Esophagus (tissue), 2 donors: ENCODE results near the gene PARP8. TPM values are rescaled to one million over a fixed set of nuclear protein-coding genes. Genes with fewer than 3 reads are reported as not detected.

ENCODE experiments used
- H3K27ac ChIP-seq, 2 donors: one replicate each; pipeline ENCODE4 v1.5.1; 2013; ENCODE audit warnings: low read depth in 2 of 2, mild to moderate bottlenecking in 2 of 2, inconsistent platforms in 1 of 2, low read length in 1 of 2, moderate library complexity in 1 of 2
- H3K27me3 ChIP-seq, 2 donors: one replicate each; pipeline ENCODE4 v1.6.1; 2013; ENCODE audit warnings: low read length in 2 of 2, control low read depth in 1 of 2, mild to moderate bottlenecking in 1 of 2; ENCODE audit not compliant: insufficient read depth in 2 of 2, control insufficient read depth in 1 of 2
- H3K36me3 ChIP-seq, 2 donors: one replicate each; pipeline ENCODE4 v1.6.1; 2013; ENCODE audit warnings: low read length in 1 of 2; ENCODE audit not compliant: control insufficient read depth in 2 of 2, insufficient read depth in 2 of 2
- H3K4me1 ChIP-seq, 2 donors: one replicate each; pipeline ENCODE4 v1.6.1; 2013; ENCODE audit warnings: low read length in 1 of 2; ENCODE audit not compliant: control insufficient read depth in 2 of 2, insufficient read depth in 2 of 2
- H3K4me3 ChIP-seq, 2 donors: one replicate each; pipeline ENCODE4 v1.5.1; 2013; ENCODE audit warnings: low read length in 2 of 2, mild to moderate bottlenecking in 2 of 2, low read depth in 1 of 2, moderate library complexity in 1 of 2
- H3K9me3 ChIP-seq, 2 donors: one replicate each; pipeline ENCODE4 v1.6.1; 2013; ENCODE audit warnings: mild to moderate bottlenecking in 2 of 2, low read depth in 1 of 2, low read length in 1 of 2, moderate library complexity in 1 of 2; ENCODE audit not compliant: control insufficient read depth in 2 of 2, insufficient read depth in 1 of 2
- WGBS, 2 donors: extraction: QIAGEN DNeasy Blood & Tissue Kit; methylation state at CpG; one replicate each; pipeline ENCODE4 v1.1.7; 2013; 5-methylcytosine and 5-hydroxymethylcytosine counted together
- polyA plus RNA-seq, 2 donors: library from polyadenylated mRNA; stranded (reverse); fragments of 200-250 nt; gene quantifications; one replicate each; pipeline ENCODE4 v1.2.3, GENCODE V29; 2013
- donor health status: healthy with polysubstance abuse.
- donor health status: Bipolar disorder and iron deficiency.

The PARP8 gene
- polyA plus RNA-seq, 2 donors = 4.5 to 5.6 TPM

DNA sequence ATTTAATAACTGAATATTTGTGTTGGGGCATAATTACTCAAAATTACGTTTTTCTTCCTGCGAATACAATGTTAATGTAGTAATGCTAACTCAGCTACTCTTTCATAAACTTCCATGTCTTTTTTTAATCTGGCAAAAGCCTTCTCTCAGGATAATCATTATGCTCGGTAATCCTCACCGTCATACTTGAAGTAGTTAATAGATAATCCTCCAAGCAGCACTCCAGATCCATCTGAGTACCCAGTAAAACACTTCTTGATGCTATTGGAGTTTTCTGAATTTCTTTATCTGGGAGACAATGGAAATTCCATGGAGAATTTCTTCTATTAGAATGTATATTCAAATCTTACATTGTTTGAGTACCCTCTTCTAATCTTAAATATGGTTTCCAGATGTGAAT, 34.3 kb downstream of the PARP8 start:
- H3K4me3 ChIP-seq = no peak overlapping the region
- no peaks in the 10 kb centered on the region for H3K36me3 ChIP-seq
- no peaks in the 10 kb centered on the region for H3K9me3 ChIP-seq
- no peaks in the 10 kb centered on the region for H3K4me1 ChIP-seq
- H3K27ac ChIP-seq = no peak overlapping the region
- WGBS, 2 donors = 92% methylated on average over 4 of the region's 4 CpGs
- H3K27me3 ChIP-seq = no peaks in the 10 kb centered on the region

DNA sequence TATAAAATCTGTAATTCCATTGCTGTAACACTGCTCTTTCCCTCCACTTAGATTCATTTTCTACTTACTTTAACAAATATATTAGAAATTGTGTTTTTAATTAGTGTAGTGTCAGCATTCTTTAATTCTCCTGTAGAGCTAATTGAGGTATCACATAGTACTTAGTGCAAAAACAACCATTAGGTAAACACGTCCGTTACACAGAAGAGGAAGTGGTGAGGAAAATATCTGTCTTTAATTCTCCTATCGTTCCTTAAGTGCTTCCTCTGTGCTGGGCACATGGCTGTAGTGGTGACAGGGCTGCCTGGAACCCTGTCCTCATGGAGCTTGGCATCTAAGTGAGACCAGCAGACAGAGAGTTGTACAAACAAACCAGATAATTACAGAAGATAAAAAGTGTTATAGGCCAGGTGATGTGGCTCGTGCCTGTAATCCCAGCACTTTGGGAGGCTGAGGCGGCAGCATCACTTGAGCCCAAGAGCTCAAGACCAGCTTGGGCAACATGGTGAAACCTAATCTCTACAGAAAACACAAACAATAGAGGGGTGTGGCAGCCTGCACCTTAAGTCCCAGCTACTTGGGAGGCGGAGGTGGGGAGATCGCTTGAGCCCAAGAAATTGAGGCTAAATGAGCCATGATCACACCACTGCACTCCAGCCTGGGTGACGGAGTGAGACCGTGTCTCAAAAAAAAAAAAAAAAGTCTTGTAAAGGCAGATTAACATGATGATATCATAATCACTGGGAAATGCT, 36.4 kb downstream of the PARP8 start:
- H3K4me1 ChIP-seq = no peaks in the 10 kb centered on the region
- H3K27ac ChIP-seq = no peak overlapping the region
- no peaks in the 10 kb centered on the region for H3K36me3 ChIP-seq
- H3K9me3 ChIP-seq = no peaks in the 10 kb centered on the region
- no peak overlapping the region for H3K4me3 ChIP-seq
- 81 to 86% methylated on average over 9 of the region's 9 CpGs for WGBS, 2 donors
- no peaks in the 10 kb centered on the region for H3K27me3 ChIP-seq

DNA sequence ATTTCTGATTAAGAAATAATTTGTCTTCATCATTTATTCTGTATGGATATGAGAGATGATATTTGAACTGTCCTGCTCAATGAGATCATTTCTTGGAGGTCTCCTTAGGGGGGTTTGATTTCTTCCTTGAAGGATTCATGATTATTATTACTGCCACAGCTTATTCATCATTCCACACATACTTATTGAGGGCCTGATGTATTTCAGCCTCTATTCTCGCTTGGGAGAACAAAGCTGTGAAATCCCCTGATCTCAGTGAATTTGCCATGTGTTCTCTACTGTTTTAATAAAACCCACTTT, 36.9 kb downstream of the PARP8 start:
- H3K36me3 ChIP-seq = no peaks in the 10 kb centered on the region
- no peaks in the 10 kb centered on the region for H3K9me3 ChIP-seq
- no peak overlapping the region for H3K27ac ChIP-seq
- WGBS, 2 donors = 92 to 98% methylated on average over 1 of the region's 1 CpG
- no peaks in the 10 kb centered on the region for H3K27me3 ChIP-seq
- H3K4me1 ChIP-seq = no peaks in the 10 kb centered on the region
- no peak overlapping the region for H3K4me3 ChIP-seq

DNA sequence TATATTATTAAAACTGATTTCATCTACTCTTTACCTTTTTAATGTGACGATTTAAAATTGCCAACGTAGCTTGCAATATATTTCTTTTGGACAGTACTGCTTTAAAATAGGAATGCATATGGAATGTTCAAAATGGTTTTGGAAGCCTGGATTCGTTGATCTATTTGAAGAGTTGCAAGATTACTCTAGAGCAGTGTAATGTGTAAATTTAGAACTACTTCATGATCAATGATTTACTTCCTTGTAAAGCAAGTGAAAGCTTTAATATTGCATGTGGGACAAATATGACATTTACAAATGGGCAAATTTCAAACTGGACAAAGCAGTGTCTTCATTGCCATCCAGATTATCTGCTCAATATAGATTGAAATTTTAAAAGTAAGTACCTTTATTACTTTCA, 38.3 kb downstream of the PARP8 start:
- H3K4me1 ChIP-seq = no peaks in the 10 kb centered on the region
- WGBS, 2 donors = 84 to 91% methylated on average over 3 of the region's 3 CpGs

DNA sequence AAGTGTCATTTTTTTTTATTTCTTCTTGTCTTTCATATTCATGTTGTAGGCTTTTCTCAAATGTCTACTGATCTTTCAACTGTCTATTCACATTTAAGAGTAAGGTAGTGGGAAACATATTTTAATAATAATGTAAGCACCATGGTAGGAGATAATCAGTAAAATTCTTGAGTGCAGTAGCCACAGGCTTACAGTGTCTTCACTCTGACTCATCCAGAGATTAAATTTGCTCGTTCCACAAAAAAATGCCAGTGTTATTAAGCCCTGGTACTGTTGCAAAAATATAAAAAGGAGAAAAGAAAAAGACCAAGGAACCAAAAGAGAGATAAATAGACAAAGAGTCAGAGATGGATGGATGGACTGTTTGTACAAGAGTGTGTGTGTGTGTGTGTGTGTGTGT, 43.0 kb downstream of the PARP8 start:
- Histone ChIP-seq H3K4me1 (no peaks in the 10 kb centered on the region), H3K36me3 (no peaks in the 10 kb centered on the region), H3K9me3 (no peaks in the 10 kb centered on the region), H3K27ac (no peak overlapping the region), H3K4me3 (no peak overlapping the region), H3K27me3 (no peaks in the 10 kb centered on the region)
- WGBS, 2 donors = 34 to 50% methylated on average over 1 of the region's 1 CpG

More for the DNA sequence above, 38.3 kb downstream of the PARP8 start:
- no peaks in the 10 kb centered on the region for H3K36me3 ChIP-seq
- H3K4me3 ChIP-seq = no peak overlapping the region
- H3K27me3 ChIP-seq = no peaks in the 10 kb centered on the region
- no peaks in the 10 kb centered on the region for H3K9me3 ChIP-seq
- no peak overlapping the region for H3K27ac ChIP-seq

DNA sequence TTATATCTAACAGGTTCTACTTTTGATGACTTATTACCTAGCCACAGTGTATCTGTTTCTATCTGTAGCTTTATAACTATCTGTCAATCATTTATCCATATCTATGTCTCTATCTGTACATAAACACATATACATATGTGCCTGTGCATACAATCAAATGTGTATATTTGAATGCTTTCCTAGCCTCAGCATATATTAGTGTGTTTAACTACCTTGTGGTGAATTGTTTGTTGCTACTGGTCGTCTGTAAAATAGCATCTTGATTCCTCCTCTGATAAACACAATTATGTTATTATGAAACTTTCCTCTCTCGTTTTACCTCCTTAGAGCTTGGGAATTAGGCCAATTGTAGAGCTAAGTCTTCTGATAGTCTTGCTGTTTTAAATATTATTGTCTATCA, 44.4 kb downstream of the PARP8 start:
- Histone ChIP-seq H3K4me1 (no peaks in the 10 kb centered on the region), H3K27ac (no peak overlapping the region), H3K4me3 (no peak overlapping the region), H3K36me3 (no peaks in the 10 kb centered on the region), H3K9me3 (no peaks in the 10 kb centered on the region), H3K27me3 (no peaks in the 10 kb centered on the region)
- 35 to 42% methylated on average over 2 of the region's 2 CpGs for whole genome bisulfite sequencing, 2 donors

DNA sequence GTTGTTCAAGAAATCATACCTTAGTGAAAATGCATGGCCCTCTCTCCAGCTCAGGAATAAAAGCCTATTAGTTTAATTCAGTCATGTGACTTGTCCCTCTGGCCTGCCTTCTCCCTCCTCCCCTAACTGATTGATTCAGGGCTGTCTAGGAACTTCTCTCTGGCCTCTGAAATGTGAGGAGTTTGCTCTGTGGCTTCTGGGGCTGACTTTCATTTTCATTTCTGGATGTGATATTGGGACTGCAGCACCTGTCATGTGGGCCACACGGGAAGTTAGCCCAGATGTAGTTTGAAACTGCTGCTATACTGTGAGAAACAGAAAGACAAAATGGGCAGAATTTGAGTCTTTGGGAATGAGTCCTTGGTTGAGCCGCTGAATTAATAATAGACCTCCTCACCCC, 44.8 kb downstream of the PARP8 start:
- H3K36me3 ChIP-seq = no peaks in the 10 kb centered on the region
- no peaks in the 10 kb centered on the region for H3K9me3 ChIP-seq
- H3K4me1 ChIP-seq = no peaks in the 10 kb centered on the region
- no peak overlapping the region for H3K27ac ChIP-seq
- no peak overlapping the region for H3K4me3 ChIP-seq
- H3K27me3 ChIP-seq = no peaks in the 10 kb centered on the region
- WGBS, 2 donors = 46 to 54% methylated on average over 2 of the region's 2 CpGs

DNA sequence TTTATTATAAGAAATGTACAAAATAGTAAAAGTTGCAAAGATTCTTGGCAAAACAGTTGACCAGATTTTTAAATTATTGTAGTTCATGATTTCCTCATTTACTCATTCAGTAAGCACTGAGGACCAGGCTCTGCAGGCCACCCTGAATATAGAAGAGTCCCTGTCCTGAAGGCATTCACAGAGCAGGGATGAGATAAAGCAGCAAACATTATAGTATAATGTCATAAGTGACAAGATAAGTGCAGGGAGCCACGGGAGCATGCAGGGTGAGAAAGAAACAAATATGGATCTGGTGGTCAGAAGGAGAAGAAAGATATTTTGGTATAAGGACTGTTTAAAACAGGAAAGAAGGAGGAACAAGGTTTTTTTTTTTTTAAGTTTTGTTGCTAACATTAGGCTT, 46.0 kb downstream of the PARP8 start:
- WGBS, 2 donors = 44 to 78% methylated on average over 1 of the region's 1 CpG

DNA sequence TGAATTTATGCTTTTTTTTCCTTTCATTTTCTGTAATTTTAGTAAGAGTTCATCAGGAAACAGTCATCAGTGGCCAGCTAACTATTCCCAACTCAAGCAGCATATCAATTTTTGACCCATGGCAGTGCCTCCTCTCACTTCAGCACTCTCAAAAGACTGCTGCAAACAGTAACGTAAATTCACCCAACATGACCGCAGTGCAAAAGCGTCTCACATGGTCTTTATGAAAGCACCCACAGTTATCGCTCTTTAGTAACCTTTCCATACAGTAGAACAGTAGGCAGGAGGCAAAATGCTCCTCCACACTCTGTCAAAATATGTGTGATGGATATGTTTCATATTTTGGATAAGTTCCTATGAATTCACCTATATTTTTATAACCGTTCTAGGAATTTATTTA, 48.6 kb downstream of the PARP8 start:
- Histone ChIP-seq H3K9me3 (no peaks in the 10 kb centered on the region), H3K4me1 (no peaks in the 10 kb centered on the region), H3K36me3 (no peaks in the 10 kb centered on the region), H3K27me3 (no peaks in the 10 kb centered on the region), H3K27ac (no peak overlapping the region), H3K4me3 (no peak overlapping the region)
- WGBS, 2 donors = 91 to 96% methylated on average over 5 of the region's 5 CpGs

More for the DNA sequence above, 46.0 kb downstream of the PARP8 start:
- Histone ChIP-seq H3K27ac (no peak overlapping the region), H3K36me3 (no peaks in the 10 kb centered on the region), H3K9me3 (no peaks in the 10 kb centered on the region), H3K4me3 (no peak overlapping the region), H3K27me3 (no peaks in the 10 kb centered on the region), H3K4me1 (no peaks in the 10 kb centered on the region)

DNA sequence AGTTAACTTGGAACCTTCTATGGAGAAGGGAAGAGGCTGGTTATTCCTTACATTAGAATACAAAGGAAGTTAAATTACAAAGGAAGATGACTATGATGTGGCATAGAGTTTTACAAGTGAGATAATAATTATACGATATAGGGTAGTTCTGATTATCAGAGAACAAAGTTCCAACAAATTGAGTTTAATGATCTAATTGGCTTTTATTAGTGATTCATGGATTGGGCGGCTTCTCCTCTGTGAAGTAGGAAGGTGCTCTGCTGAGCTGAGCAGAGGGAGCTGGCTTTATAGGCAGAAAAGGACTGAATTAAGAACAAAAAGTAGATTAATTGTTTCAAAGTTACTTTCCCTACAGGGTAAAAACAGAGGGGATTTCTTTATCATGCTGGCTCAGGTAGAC, 49.7 kb downstream of the PARP8 start:
- Histone ChIP-seq H3K27ac (no peak overlapping the region), H3K9me3 (no peaks in the 10 kb centered on the region), H3K4me1 (no peaks in the 10 kb centered on the region), H3K36me3 (no peaks in the 10 kb centered on the region), H3K4me3 (no peak overlapping the region), H3K27me3 (no peaks in the 10 kb centered on the region)
- 89 to 96% methylated on average over 2 of the region's 2 CpGs for WGBS, 2 donors
